Parathyroid adenoma (tissue), 2 donors: ENCODE measurements around the gene PLAAT2.

Experiments used
- H2AFZ ChIP-seq: fragments of 300-600 bp; sonication (generic); one replicate; pipeline ENCODE4 v1.7.0; 2017; ENCODE audit warnings: antibody characterized with exemption, mild to moderate bottlenecking
- H3K27ac ChIP-seq: fragments of 300-600 bp; sonication (generic); one replicate; pipeline ENCODE4 v1.7.0; 2017
- H3K27me3 ChIP-seq: fragments of 300-600 bp; sonication (generic); one replicate; pipeline ENCODE4 v1.7.0; 2017; ENCODE audit warnings: low read length; ENCODE audit not compliant: control insufficient read depth, insufficient read depth
- H3K36me3 ChIP-seq: fragments of 300-600 bp; sonication (generic); one replicate; pipeline ENCODE4 v1.7.0; 2017; ENCODE audit warnings: low read length; ENCODE audit not compliant: control insufficient read depth, insufficient read depth
- H3K4me1 ChIP-seq: fragments of 300-600 bp; sonication (generic); one replicate; pipeline ENCODE4 v1.7.0; 2017; ENCODE audit warnings: control low read depth
- H3K4me2 ChIP-seq: fragments of 300-600 bp; sonication (generic); one replicate; pipeline ENCODE4 v1.7.0; 2017; ENCODE audit warnings: low read length
- H3K4me3 ChIP-seq: fragments of 300-600 bp; sonication (generic); one replicate; pipeline ENCODE4 v1.7.0; 2017; ENCODE audit warnings: low read depth, low read length
- H3K79me2 ChIP-seq: fragments of 300-600 bp; sonication (generic); one replicate; pipeline ENCODE4 v1.7.0; 2017; ENCODE audit warnings: control low read depth
- H3K9ac ChIP-seq: fragments of 300-600 bp; sonication (generic); one replicate; pipeline ENCODE4 v1.7.0; 2017; ENCODE audit warnings: mild to moderate bottlenecking
- H3K9me3 ChIP-seq: fragments of 300-600 bp; sonication (generic); one replicate; pipeline ENCODE4 v1.7.0; 2017; ENCODE audit warnings: low read length; ENCODE audit not compliant: control insufficient read depth
- CTCF ChIP-seq: fragments of 300-600 bp; sonication (generic); IDR thresholded peaks from one replicate; pipeline ENCODE4 v1.7.0; 2017; ENCODE audit warnings: antibody characterized with exemption, mild to moderate bottlenecking
- donor health status: primary hyperparathyroidism.

Gene PLAAT2

GRCh38 chr11:63504933-63505586 lies 58.1 kb downstream of the PLAAT2 start:
- Histone ChIP-seq H3K36me3 (no peaks in the 10 kb centered on the region), H3K27ac (no peak overlapping the region), H3K4me1 (no peaks in the 10 kb centered on the region), H3K27me3 (no peaks in the 10 kb centered on the region), H3K9me3 (no peaks in the 10 kb centered on the region), H3K4me3 (no peak overlapping the region), H3K79me2 (no peaks in the 10 kb centered on the region), H2AFZ (no peak overlapping the region), H3K4me2 (no peak overlapping the region), H3K9ac (no peak overlapping the region)
- no peak for TF ChIP-seq CTCF

- Histone ChIP-seq H3K9ac (no peak overlapping the region), H2AFZ (no peak overlapping the region), H3K4me3 (no peak overlapping the region), H3K4me2 (no peak overlapping the region), H3K4me1 (no peaks in the 10 kb centered on the region), H3K27ac (no peak overlapping the region), H3K36me3 (no peaks in the 10 kb centered on the region), H3K9me3 (no peaks in the 10 kb centered on the region), H3K79me2 (no peaks in the 10 kb centered on the region), H3K27me3 (no peaks in the 10 kb centered on the region)
- TF ChIP-seq CTCF: no peak
Observed at GRCh38 chr11:63504054-63504453, 59.1 kb downstream of the PLAAT2 start.

- Histone ChIP-seq H2AFZ (no peak overlapping the region), H3K9ac (no peak overlapping the region), H3K4me3 (no peak overlapping the region), H3K4me2 (no peak overlapping the region), H3K36me3 (no peaks in the 10 kb centered on the region), H3K9me3 (no peaks in the 10 kb centered on the region), H3K79me2 (no peaks in the 10 kb centered on the region), H3K27ac (no peak overlapping the region), H3K27me3 (no peaks in the 10 kb centered on the region), H3K4me1 (no peaks in the 10 kb centered on the region)
- no peak for TF ChIP-seq CTCF
Observed at GRCh38 chr11:63503492-63503891, 59.7 kb downstream of the PLAAT2 start.
